T47D (cell line): Measurements from ENCODE around the gene DYNLL2.
"Not testable (repeated sequence)": the region's sequence is repeated elsewhere in the genome, so short reads cannot be mapped to it uniquely, and the experiment has no call there.

ENCODE experiments used
- DNase-seq, 2 experiments: peaks; one replicate each; pipeline versions ENCODE4 v3.0.0 to v3.0.0-alpha.2; 2011 to 2012; ENCODE audit warnings: low read depth in 1 of 2, low spot score in 1 of 2
- JUND ChIP-seq: IDR thresholded peaks from 2 replicates; pipeline ENCODE4 v1.6.1; 2012; ENCODE audit warnings: low read depth
- in situ Hi-C: cut with HindIII; loops from 2 replicates; pipeline ENCODE4 v1.10.0; 2016; ENCODE audit warnings: low sequenced_read_pairs, low pct_unique_long_range_greater_than_20kb

The DYNLL2 gene

GRCh38 chr17:58121925-58122324 is 38.7 kb downstream of the DYNLL2 start:
- no peak for TF ChIP-seq JUND
- DNase-seq, result peak in 1 of 2 experiments; percentile 63
- in situ Hi-C loops, result no loop called here

- DNase-seq, result no peak
- in situ Hi-C loops, result no loop called here
- TF ChIP-seq JUND, result no peak
Observed at GRCh38 chr17:58127846-58128245, 44.6 kb downstream of the DYNLL2 start.

- DNase-seq, in situ Hi-C loops: not testable (repeated sequence)
Observed at GRCh38 chr17:58132697-58133096, 49.5 kb downstream of the DYNLL2 start.

- DNase-seq, result peak; percentile 55 to 60
- TF ChIP-seq JUND, result no peak
- in situ Hi-C loops, result no loop called here
Observed at GRCh38 chr17:58136669-58137279, 53.6 kb downstream of the DYNLL2 start.

- no peak for DNase-seq
- TF ChIP-seq JUND, result no peak
- in situ Hi-C loops, result no loop called here
Observed at GRCh38 chr17:58141505-58141904, 58.3 kb downstream of the DYNLL2 start.

- in situ Hi-C loops, DNase-seq: not testable (repeated sequence)
Observed at GRCh38 chr17:58143335-58143734, 60.1 kb downstream of the DYNLL2 start.

- in situ Hi-C loops, result no loop called here
- TF ChIP-seq JUND, result no peak
- DNase-seq, result no peak
Observed at GRCh38 chr17:58144801-58145200, 61.6 kb downstream of the DYNLL2 start.
